ENCODE data around the gene GSTK1. TPM values are rescaled to one million over a fixed set of nuclear protein-coding genes. Genes with fewer than 3 reads are reported as not detected.

Gene GSTK1
- polyA plus RNA-seq, 1 donor from 2014 or later = 12.8 TPM

- no peak overlapping the region for H3K4me2 ChIP-seq (ENCODE audit: low read length)
- H3K4me3 ChIP-seq (ENCODE audit: low read length) = no peak overlapping the region
- H4K20me1 ChIP-seq (ENCODE audit: insufficient read depth) = no peaks in the 10 kb centered on the region
- H3K79me2 ChIP-seq (replicated peaks; ENCODE audit: insufficient read depth, low read length) = no peaks in the 10 kb centered on the region
- no peaks in the 10 kb centered on the region for H3K9me3 ChIP-seq (ENCODE audit: low read length)
- H3K9me2 ChIP-seq (ENCODE audit: insufficient read depth, low read length) = no peaks in the 10 kb centered on the region
- no peak overlapping the region for H2AFZ ChIP-seq (ENCODE audit: low read depth, low read length)
- H3K27me3 ChIP-seq (ENCODE audit: insufficient read depth, low read depth, low read length) = no peaks in the 10 kb centered on the region
- no peaks in the 10 kb centered on the region for H3F3A ChIP-seq (ENCODE audit: insufficient read depth, low read length, poor library complexity, severe bottlenecking)
- no peak overlapping the region for H3K27ac ChIP-seq (ENCODE audit: low read length)
- TF ChIP-seq TAF1 (IDR thresholded peaks at IDR 0.05; ENCODE audit: low read depth) (no peak), MXI1 (conservative IDR thresholded peaks at IDR 0.05; ENCODE audit: poor library complexity, severe bottlenecking) (no peak), EZH2 (IDR thresholded peaks at IDR 0.05; ENCODE audit: borderline replicate concordance, insufficient read depth, low read length, poor library complexity, severe bottlenecking) (no peak), RAD21 (conservative IDR thresholded peaks at IDR 0.05) (no peak), SMC3 (conservative IDR thresholded peaks at IDR 0.05; ENCODE audit: poor library complexity) (no peak), EP300 (conservative IDR thresholded peaks at IDR 0.05; ENCODE audit: poor library complexity, severe bottlenecking) (no peak), POLR2AphosphoS5 (IDR thresholded peaks at IDR 0.05) (no peak), REST (IDR thresholded peaks at IDR 0.05; ENCODE audit: borderline replicate concordance) (no peak), CTCF (IDR thresholded peaks at IDR 0.05; ENCODE audit: poor library complexity, severe bottlenecking) (no peak)
- no peak overlapping the region for H3K9ac ChIP-seq (ENCODE audit: low read length)
- no peaks in the 10 kb centered on the region for H3K36me3 ChIP-seq (ENCODE audit: insufficient read depth, low read length)
Observed at GRCh38 chr7:143252006-143252405, 11.2 kb upstream of the GSTK1 start.

GRCh38 chr7:143255564-143255963, 7.7 kb upstream of the GSTK1 start:
- H3F3A ChIP-seq (ENCODE audit: insufficient read depth, low read length, poor library complexity, severe bottlenecking) = no peaks in the 10 kb centered on the region
- H3K79me2 ChIP-seq (replicated peaks; ENCODE audit: insufficient read depth, low read length) = no peaks in the 10 kb centered on the region
- H4K20me1 ChIP-seq (ENCODE audit: insufficient read depth) = no peaks in the 10 kb centered on the region
- H3K9ac ChIP-seq (ENCODE audit: low read length) = no peak overlapping the region
- no peaks in the 10 kb centered on the region for H3K27me3 ChIP-seq (ENCODE audit: insufficient read depth, low read depth, low read length)
- TF ChIP-seq MXI1 (conservative IDR thresholded peaks at IDR 0.05; ENCODE audit: poor library complexity, severe bottlenecking) = no peak
- TF ChIP-seq EZH2 (IDR thresholded peaks at IDR 0.05; ENCODE audit: borderline replicate concordance, insufficient read depth, low read length, poor library complexity, severe bottlenecking) = no peak
- no peak for TF ChIP-seq SMC3 (conservative IDR thresholded peaks at IDR 0.05; ENCODE audit: poor library complexity)
- no peak for TF ChIP-seq RAD21 (conservative IDR thresholded peaks at IDR 0.05)
- no peak for TF ChIP-seq TAF1 (IDR thresholded peaks at IDR 0.05; ENCODE audit: low read depth)
- TF ChIP-seq CTCF (IDR thresholded peaks at IDR 0.05; ENCODE audit: poor library complexity, severe bottlenecking) = no peak
- TF ChIP-seq POLR2AphosphoS5 (IDR thresholded peaks at IDR 0.05) = no peak
- no peak for TF ChIP-seq EP300 (conservative IDR thresholded peaks at IDR 0.05; ENCODE audit: poor library complexity, severe bottlenecking)
- TF ChIP-seq REST (IDR thresholded peaks at IDR 0.05; ENCODE audit: borderline replicate concordance) = no peak
- no peaks in the 10 kb centered on the region for H3K36me3 ChIP-seq (ENCODE audit: insufficient read depth, low read length)
- H3K9me2 ChIP-seq (ENCODE audit: insufficient read depth, low read length) = no peaks in the 10 kb centered on the region
- H3K4me2 ChIP-seq (ENCODE audit: low read length) = no peak overlapping the region
- no peak overlapping the region for H2AFZ ChIP-seq (ENCODE audit: low read depth, low read length)
- H3K4me3 ChIP-seq (ENCODE audit: low read length) = no peak overlapping the region
- H3K27ac ChIP-seq (ENCODE audit: low read length) = no peak overlapping the region
- H3K9me3 ChIP-seq (ENCODE audit: low read length) = no peaks in the 10 kb centered on the region

Measured in neural cell (in vitro differentiated cells).